ENCODE measurements around the gene KIAA1755.
"Not testable (repeated sequence)": the region's sequence is repeated elsewhere in the genome, so short reads cannot be mapped to it uniquely, and the experiment has no call there.

The KIAA1755 gene

GRCh38 chr20:38290829-38291814 lies 30.6 kb upstream of the KIAA1755 start:
- DNase-seq, result no peak

- no peak for DNase-seq
These were observed 26.3 kb upstream of the KIAA1755 start for GRCh38 chr20:38286586-38287531.

GRCh38 chr20:38284893-38285444 lies 24.4 kb upstream of the KIAA1755 start:
- no peak for DNase-seq

GRCh38 chr20:38284066-38284650 lies 23.6 kb upstream of the KIAA1755 start:
- DNase-seq, result not testable (repeated sequence)

GRCh38 chr20:38283236-38283635 lies 22.7 kb upstream of the KIAA1755 start:
- no peak for DNase-seq

- not testable (repeated sequence) for DNase-seq
These were observed 20.8 kb upstream of the KIAA1755 start for GRCh38 chr20:38281176-38281915.

- DNase-seq, result no peak
These were observed 18.2 kb upstream of the KIAA1755 start for GRCh38 chr20:38278763-38279162.

- DNase-seq, result no peak
These were observed 17.6 kb upstream of the KIAA1755 start for GRCh38 chr20:38278131-38278530.

- no peak for DNase-seq
These were observed 17.2 kb upstream of the KIAA1755 start for GRCh38 chr20:38277691-38278090.

GRCh38 chr20:38277285-38277684 lies 16.8 kb upstream of the KIAA1755 start:
- no peak for DNase-seq

- DNase-seq, result no peak
These were observed 15.4 kb upstream of the KIAA1755 start for GRCh38 chr20:38275815-38276550.

- no peak for DNase-seq
These were observed 12.4 kb upstream of the KIAA1755 start for GRCh38 chr20:38272961-38273360.

GRCh38 chr20:38272398-38272797 lies 11.9 kb upstream of the KIAA1755 start:
- no peak for DNase-seq

GRCh38 chr20:38271608-38272120 lies 11.1 kb upstream of the KIAA1755 start:
- DNase-seq, result no peak

GRCh38 chr20:38270869-38271605 lies 10.5 kb upstream of the KIAA1755 start:
- DNase-seq, result no peak

- DNase-seq, result no peak
These were observed 9.2 kb upstream of the KIAA1755 start for GRCh38 chr20:38269715-38270114.

GRCh38 chr20:38269040-38269439 lies 8.5 kb upstream of the KIAA1755 start:
- no peak for DNase-seq

- no peak for DNase-seq
These were observed 7.5 kb upstream of the KIAA1755 start for GRCh38 chr20:38267901-38268514.

- DNase-seq, result no peak
These were observed 6.8 kb upstream of the KIAA1755 start for GRCh38 chr20:38267296-38267695.

GRCh38 chr20:38266426-38266825 lies 5.9 kb upstream of the KIAA1755 start:
- DNase-seq, result no peak
